GM18867 (cell line): ENCODE measurements around the gene TAAR9.
"Not testable (repeated sequence)": the region's sequence is repeated elsewhere in the genome, so short reads cannot be mapped to it uniquely, and the experiment has no call there.

Experiments
- ATAC-seq: cut with Tn5 transposase; IDR thresholded peaks from one replicate; pipeline ENCODE4 v1.9.1; 2021; ENCODE audit warnings: mild to moderate bottlenecking, moderate library complexity; ENCODE audit not compliant: unreplicated experiment

Gene TAAR9

GRCh38 chr6:132513831-132514545 is 24.1 kb upstream of the TAAR9 start:
- ATAC-seq, result no peak

- no peak for ATAC-seq
Observed at GRCh38 chr6:132515386-132515785, 22.7 kb upstream of the TAAR9 start.

GRCh38 chr6:132520953-132521352 is 17.1 kb upstream of the TAAR9 start:
- no peak for ATAC-seq

- no peak for ATAC-seq
Observed at GRCh38 chr6:132524646-132525045, 13.4 kb upstream of the TAAR9 start.

GRCh38 chr6:132525866-132526265 is 12.2 kb upstream of the TAAR9 start:
- no peak for ATAC-seq

- no peak for ATAC-seq
Observed at GRCh38 chr6:132526461-132526860, 11.6 kb upstream of the TAAR9 start.

GRCh38 chr6:132527791-132528190 is 10.3 kb upstream of the TAAR9 start:
- no peak for ATAC-seq

GRCh38 chr6:132530293-132530974 is 7.6 kb upstream of the TAAR9 start:
- peak; percentile 94 for ATAC-seq

GRCh38 chr6:132534546-132534945 is 3.5 kb upstream of the TAAR9 start:
- not testable (repeated sequence) for ATAC-seq

GRCh38 chr6:132537145-132537544 is 932 bp upstream of the TAAR9 start:
- no peak for ATAC-seq

- ATAC-seq, result no peak
Observed at GRCh38 chr6:132544826-132545225, 6.7 kb downstream of the TAAR9 start.

GRCh38 chr6:132548746-132549463 is 10.8 kb downstream of the TAAR9 start:
- ATAC-seq, result no peak

- ATAC-seq, result no peak
Observed at GRCh38 chr6:132551214-132551613, 13.1 kb downstream of the TAAR9 start.

GRCh38 chr6:132552372-132552771 is 14.3 kb downstream of the TAAR9 start, which contains the start of gene TAAR8:
TAAR8 (plus strand) TSS chr6:132552672; CDS start chr6:132552693, 21 bp downstream.
- ATAC-seq, result no peak

- ATAC-seq, result not testable (repeated sequence)
Observed at GRCh38 chr6:132560087-132560486, 22.0 kb downstream of the TAAR9 start.

GRCh38 chr6:132566404-132566803 is 28.3 kb downstream of the TAAR9 start:
- ATAC-seq, result no peak

GRCh38 chr6:132567566-132567965 is 29.5 kb downstream of the TAAR9 start:
- no peak for ATAC-seq

GRCh38 chr6:132568611-132569010 is 30.5 kb downstream of the TAAR9 start:
- ATAC-seq, result no peak

GRCh38 chr6:132569170-132569569 is 31.1 kb downstream of the TAAR9 start:
- ATAC-seq, result no peak

GRCh38 chr6:132570221-132570777 is 32.2 kb downstream of the TAAR9 start, which contains the start of gene TAAR6:
TAAR6 (plus strand) TSS chr6:132570322; CDS start chr6:132570322, 0 bp downstream.
- no peak for ATAC-seq

- ATAC-seq, result no peak
Observed at GRCh38 chr6:132571774-132572173, 33.7 kb downstream of the TAAR9 start.
